ENCODE data around the gene SEC23A. TPM values are rescaled to one million over a fixed set of nuclear protein-coding genes. Genes with fewer than 3 reads are reported as not detected.

SEC23A gene
- total and polyA plus RNA-seq, 2 of the 13 experiments (the other 11 are each of a cell fraction or from before 2014, with no cell fraction given) = 403 to 887 TPM

DNA sequence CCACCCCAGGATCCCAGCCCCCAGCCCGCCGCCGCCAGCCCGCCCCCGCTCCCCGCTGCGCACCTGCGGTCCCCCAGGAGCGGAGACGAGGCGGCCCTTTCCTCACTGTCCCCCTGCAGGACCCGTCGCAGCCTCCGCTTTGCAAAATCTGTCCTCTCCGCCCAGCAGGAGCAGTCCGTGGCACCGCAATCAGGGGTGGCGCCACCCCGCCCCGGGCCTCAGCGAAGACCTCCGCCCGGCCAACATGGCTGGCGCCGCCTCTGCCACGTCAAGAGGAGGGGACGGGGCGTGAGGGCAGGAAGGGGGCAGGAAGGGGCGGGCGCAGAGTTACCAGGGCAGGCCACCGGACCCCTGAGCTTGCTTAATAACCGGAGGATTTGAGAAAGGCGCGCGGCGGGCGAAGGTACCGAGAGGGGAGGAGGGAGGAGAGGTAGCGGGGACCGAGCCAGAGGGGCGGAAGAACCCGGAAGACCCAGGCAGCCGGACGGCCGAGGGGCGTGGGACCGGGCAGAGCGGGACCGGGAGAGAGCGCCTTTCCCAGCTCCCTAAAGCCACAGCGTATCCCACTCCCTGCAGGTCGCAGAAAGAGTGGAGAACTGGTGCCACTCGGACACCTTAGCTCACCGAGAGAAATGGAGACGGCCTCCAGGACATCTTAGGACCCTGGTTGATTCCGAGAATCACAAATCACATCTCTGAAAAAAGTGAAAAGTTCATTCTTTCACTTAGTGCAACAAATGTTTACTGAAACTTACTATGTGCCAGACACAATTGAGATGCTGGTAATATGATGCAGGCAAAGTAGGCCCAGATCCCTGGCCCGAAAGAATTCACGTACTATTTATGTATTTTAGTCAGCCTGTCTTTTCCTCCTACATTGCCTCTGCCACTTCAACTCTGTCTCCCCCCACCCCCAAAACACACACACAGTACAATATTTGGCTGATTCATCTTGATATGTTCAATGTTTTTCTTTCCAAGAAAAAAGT is at the start of gene SEC23A (continued):
- TF ChIP-seq, protein P1, sequence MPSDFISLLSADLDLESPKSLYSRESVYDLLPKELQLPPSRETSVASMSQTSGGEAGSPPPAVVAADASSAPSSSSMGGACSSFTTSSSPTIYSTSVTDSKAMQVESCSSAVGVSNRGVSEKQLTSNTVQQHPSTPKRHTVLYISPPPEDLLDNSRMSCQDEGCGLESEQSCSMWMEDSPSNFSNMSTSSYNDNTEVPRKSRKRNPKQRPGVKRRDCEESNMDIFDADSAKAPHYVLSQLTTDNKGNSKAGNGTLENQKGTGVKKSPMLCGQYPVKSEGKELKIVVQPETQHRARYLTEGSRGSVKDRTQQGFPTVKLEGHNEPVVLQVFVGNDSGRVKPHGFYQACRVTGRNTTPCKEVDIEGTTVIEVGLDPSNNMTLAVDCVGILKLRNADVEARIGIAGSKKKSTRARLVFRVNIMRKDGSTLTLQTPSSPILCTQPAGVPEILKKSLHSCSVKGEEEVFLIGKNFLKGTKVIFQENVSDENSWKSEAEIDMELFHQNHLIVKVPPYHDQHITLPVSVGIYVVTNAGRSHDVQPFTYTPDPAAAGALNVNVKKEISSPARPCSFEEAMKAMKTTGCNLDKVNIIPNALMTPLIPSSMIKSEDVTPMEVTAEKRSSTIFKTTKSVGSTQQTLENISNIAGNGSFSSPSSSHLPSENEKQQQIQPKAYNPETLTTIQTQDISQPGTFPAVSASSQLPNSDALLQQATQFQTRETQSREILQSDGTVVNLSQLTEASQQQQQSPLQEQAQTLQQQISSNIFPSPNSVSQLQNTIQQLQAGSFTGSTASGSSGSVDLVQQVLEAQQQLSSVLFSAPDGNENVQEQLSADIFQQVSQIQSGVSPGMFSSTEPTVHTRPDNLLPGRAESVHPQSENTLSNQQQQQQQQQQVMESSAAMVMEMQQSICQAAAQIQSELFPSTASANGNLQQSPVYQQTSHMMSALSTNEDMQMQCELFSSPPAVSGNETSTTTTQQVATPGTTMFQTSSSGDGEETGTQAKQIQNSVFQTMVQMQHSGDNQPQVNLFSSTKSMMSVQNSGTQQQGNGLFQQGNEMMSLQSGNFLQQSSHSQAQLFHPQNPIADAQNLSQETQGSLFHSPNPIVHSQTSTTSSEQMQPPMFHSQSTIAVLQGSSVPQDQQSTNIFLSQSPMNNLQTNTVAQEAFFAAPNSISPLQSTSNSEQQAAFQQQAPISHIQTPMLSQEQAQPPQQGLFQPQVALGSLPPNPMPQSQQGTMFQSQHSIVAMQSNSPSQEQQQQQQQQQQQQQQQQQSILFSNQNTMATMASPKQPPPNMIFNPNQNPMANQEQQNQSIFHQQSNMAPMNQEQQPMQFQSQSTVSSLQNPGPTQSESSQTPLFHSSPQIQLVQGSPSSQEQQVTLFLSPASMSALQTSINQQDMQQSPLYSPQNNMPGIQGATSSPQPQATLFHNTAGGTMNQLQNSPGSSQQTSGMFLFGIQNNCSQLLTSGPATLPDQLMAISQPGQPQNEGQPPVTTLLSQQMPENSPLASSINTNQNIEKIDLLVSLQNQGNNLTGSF (CRISPR knock-in tag; IDR thresholded peaks at IDR 0.05) = peak; percentile 67
- TF ChIP-seq ZNF737 (CRISPR knock-in tag; IDR thresholded peaks at IDR 0.05; ENCODE audit: borderline replicate concordance) = peak; percentile 25; the same call in 1 of the 2 replicates
- TF ChIP-seq MAZ (IDR thresholded peaks at IDR 0.05; ENCODE audit: borderline replicate concordance, low read depth, low read length) = peak; percentile 95
- peak; percentile 100 for TF ChIP-seq MAZ (CRISPR knock-in tag; IDR thresholded peaks at IDR 0.05; ENCODE audit: low read depth)
- peak; percentile 97 for TF ChIP-seq KMT2B (CRISPR knock-in tag; IDR thresholded peaks at IDR 0.05)
- TF ChIP-seq YY1 (IDR thresholded peaks at IDR 0.05; ENCODE audit: insufficient read depth, insufficient replicate concordance, low read depth, low read length) = peak; percentile 97
- peak; percentile 99; the same call in 1 of the 2 replicates for TF ChIP-seq ZNF788 (CRISPR knock-in tag; IDR thresholded peaks at IDR 0.05; ENCODE audit: borderline replicate concordance)
- TF ChIP-seq SSRP1 (CRISPR knock-in tag; IDR thresholded peaks at IDR 0.05) = no peak; the same call in 1 of the 2 replicates
- TF ChIP-seq KDM1A (CRISPR knock-in tag; IDR thresholded peaks at IDR 0.05) = 0 out of 2 replicates have a peak, but pooled peaks have one; percentile 9
- TF ChIP-seq NFE2L2 (IDR thresholded peaks at IDR 0.05; ENCODE audit: low read length) = peak; percentile 1; the same call in 1 of the 2 replicates
- TF ChIP-seq SP5 (CRISPR knock-in tag; IDR thresholded peaks at IDR 0.05; ENCODE audit: borderline replicate concordance, low read depth) = peak; percentile 98
- TF ChIP-seq SYNCRIP (IDR thresholded peaks at IDR 0.05; ENCODE audit: insufficient read depth, low read depth, low read length) = no peak
- TF ChIP-seq, protein P2, sequence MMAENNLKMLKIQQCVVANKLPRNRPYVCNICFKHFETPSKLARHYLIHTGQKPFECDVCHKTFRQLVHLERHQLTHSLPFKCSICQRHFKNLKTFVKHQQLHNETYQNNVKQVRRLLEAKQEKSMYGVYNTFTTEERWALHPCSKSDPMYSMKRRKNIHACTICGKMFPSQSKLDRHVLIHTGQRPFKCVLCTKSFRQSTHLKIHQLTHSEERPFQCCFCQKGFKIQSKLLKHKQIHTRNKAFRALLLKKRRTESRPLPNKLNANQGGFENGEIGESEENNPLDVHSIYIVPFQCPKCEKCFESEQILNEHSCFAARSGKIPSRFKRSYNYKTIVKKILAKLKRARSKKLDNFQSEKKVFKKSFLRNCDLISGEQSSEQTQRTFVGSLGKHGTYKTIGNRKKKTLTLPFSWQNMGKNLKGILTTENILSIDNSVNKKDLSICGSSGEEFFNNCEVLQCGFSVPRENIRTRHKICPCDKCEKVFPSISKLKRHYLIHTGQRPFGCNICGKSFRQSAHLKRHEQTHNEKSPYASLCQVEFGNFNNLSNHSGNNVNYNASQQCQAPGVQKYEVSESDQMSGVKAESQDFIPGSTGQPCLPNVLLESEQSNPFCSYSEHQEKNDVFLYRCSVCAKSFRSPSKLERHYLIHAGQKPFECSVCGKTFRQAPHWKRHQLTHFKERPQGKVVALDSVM (CRISPR knock-in tag; IDR thresholded peaks at IDR 0.05) = peak; percentile 93
- TF ChIP-seq, protein P3, sequence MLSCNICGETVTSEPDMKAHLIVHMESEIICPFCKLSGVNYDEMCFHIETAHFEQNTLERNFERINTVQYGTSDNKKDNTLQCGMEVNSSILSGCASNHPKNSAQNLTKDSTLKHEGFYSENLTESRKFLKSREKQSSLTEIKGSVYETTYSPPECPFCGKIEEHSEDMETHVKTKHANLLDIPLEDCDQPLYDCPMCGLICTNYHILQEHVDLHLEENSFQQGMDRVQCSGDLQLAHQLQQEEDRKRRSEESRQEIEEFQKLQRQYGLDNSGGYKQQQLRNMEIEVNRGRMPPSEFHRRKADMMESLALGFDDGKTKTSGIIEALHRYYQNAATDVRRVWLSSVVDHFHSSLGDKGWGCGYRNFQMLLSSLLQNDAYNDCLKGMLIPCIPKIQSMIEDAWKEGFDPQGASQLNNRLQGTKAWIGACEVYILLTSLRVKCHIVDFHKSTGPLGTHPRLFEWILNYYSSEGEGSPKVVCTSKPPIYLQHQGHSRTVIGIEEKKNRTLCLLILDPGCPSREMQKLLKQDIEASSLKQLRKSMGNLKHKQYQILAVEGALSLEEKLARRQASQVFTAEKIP (CRISPR knock-in tag; IDR thresholded peaks at IDR 0.05; ENCODE audit: borderline replicate concordance) = no peak
- TF ChIP-seq RXRA (CRISPR knock-in tag; IDR thresholded peaks at IDR 0.05) = peak; percentile 98
- peak; percentile 99 for TF ChIP-seq MYC (CRISPR knock-in tag; IDR thresholded peaks at IDR 0.05; ENCODE audit: borderline replicate concordance)
- peak; percentile 96; the same call in 1 of the 2 replicates for TF ChIP-seq CEBPB (IDR thresholded peaks at IDR 0.05; ENCODE audit: borderline replicate concordance, low read depth, low read length)
